Suprapubic skin (tissue), 4 donors: Measurements from ENCODE around the gene UBE2L5. TPM values are rescaled to one million over a fixed set of nuclear protein-coding genes. Genes with fewer than 3 reads are reported as not detected.

ENCODE experiments used
- DNase-seq, 2 donors: peaks; one replicate each; pipeline ENCODE4 v3.0.0-alpha.2; 2019; ENCODE audit warnings: low spot score in 2 of 2
- H3K27ac ChIP-seq: fragments of 200-600 bp; sonication (generic); one replicate; pipeline ENCODE4 v1.5.1; 2019
- H3K27me3 ChIP-seq: fragments of 200-600 bp; sonication (generic); one replicate; pipeline ENCODE4 v1.5.1; 2019
- H3K36me3 ChIP-seq: fragments of 200-600 bp; sonication (generic); one replicate; pipeline ENCODE4 v1.5.1; 2019
- H3K4me1 ChIP-seq: fragments of 200-600 bp; sonication (generic); one replicate; pipeline ENCODE4 v1.5.1; 2019
- H3K4me3 ChIP-seq: fragments of 200-600 bp; sonication (generic); one replicate; pipeline ENCODE4 v1.5.1; 2019; ENCODE audit warnings: mild to moderate bottlenecking
- H3K9me3 ChIP-seq: fragments of 200-600 bp; sonication (generic); one replicate; pipeline ENCODE4 v1.5.1; 2019
- CTCF ChIP-seq, 2 donors: fragments of 200-600 bp in 1 of 2; fragments of 450-650 bp in 1 of 2; sonication (generic) in 1 of 2; IDR thresholded peaks; one replicate each; pipeline ENCODE4 v1.5.1; 2016 to 2019; ENCODE audit warnings: antibody characterized with exemption in 2 of 2, mild to moderate bottlenecking in 1 of 2, moderate library complexity in 1 of 2
- EP300 ChIP-seq: sonication (generic); formaldehyde crosslinking; IDR thresholded peaks from one replicate; pipeline ENCODE4 v1.6.1; 2017; ENCODE audit warnings: antibody characterized with exemption
- POLR2A ChIP-seq, 2 donors: fragments of 450-650 bp; IDR thresholded peaks; one replicate each; pipeline ENCODE4 v1.6.1; 2017; ENCODE audit warnings: antibody characterized with exemption in 2 of 2, mild to moderate bottlenecking in 2 of 2, moderate library complexity in 2 of 2
- POLR2AphosphoS5 ChIP-seq, 3 donors: sonication (generic); formaldehyde crosslinking; IDR thresholded peaks; one replicate each; pipeline ENCODE4 v1.6.1; 2017; ENCODE audit warnings: antibody characterized with exemption in 3 of 3
- WGBS: methylation state at CpG from one replicate; pipeline ENCODE4 v1.1.5; 2018; 5-methylcytosine and 5-hydroxymethylcytosine counted together
- total RNA-seq, 4 donors: library from RNA; depleted of rRNA; stranded (reverse); fragments of >200 nt; gene quantifications; one replicate each; pipeline ENCODE4 v1.1.0, GENCODE V29; 2016

Gene UBE2L5
- total RNA-seq, 4 donors from 2014 or later = 0.34 to 0.80 TPM; not detected in 2

GRCh38 chr13:30429235-30429634 is 6.9 kb downstream of the UBE2L5 start:
- Histone ChIP-seq H3K27ac (no peak overlapping the region), H3K9me3 (no peaks in the 10 kb centered on the region), H3K36me3 (no peaks in the 10 kb centered on the region), H3K27me3 (no peaks in the 10 kb centered on the region), H3K4me1 (peaks cover 24% of the 10 kb centered on the region), H3K4me3 (no peak overlapping the region)
- WGBS = 71% methylated on average over 3 of the region's 3 CpGs
- DNase-seq = no peak
- TF ChIP-seq POLR2AphosphoS5 (IDR thresholded peaks at IDR 0.05) (no peak), CTCF (IDR thresholded peaks at IDR 0.05) (no peak), POLR2A (IDR thresholded peaks at IDR 0.05) (no peak), EP300 (no peak)

- Histone ChIP-seq H3K27me3 (no peaks in the 10 kb centered on the region), H3K9me3 (no peaks in the 10 kb centered on the region), H3K4me3 (no peak overlapping the region), H3K4me1 (peaks cover 24% of the 10 kb centered on the region), H3K27ac (peak overlapping the region; percentile 36), H3K36me3 (no peaks in the 10 kb centered on the region)
- DNase-seq = no peak
- no peak for TF ChIP-seq POLR2A (IDR thresholded peaks at IDR 0.05)
- no peak for TF ChIP-seq CTCF (IDR thresholded peaks at IDR 0.05)
- no peak for TF ChIP-seq POLR2AphosphoS5 (IDR thresholded peaks at IDR 0.05)
- TF ChIP-seq EP300 = no peak
- WGBS = 31% methylated on average over 6 of the region's 6 CpGs
Measured at GRCh38 chr13:30429721-30430694, 7.7 kb downstream of the UBE2L5 start.

- no peaks in the 10 kb centered on the region for H3K36me3 ChIP-seq
- WGBS = 49% methylated on average over 2 of the region's 2 CpGs
- no peak overlapping the region for H3K4me3 ChIP-seq
- H3K27ac ChIP-seq = peak overlapping the region; percentile 36
- H3K4me1 ChIP-seq = peaks cover 24% of the 10 kb centered on the region
- H3K27me3 ChIP-seq = no peaks in the 10 kb centered on the region
- no peaks in the 10 kb centered on the region for H3K9me3 ChIP-seq
- TF ChIP-seq CTCF (IDR thresholded peaks at IDR 0.05) (no peak), POLR2A (IDR thresholded peaks at IDR 0.05) (no peak), EP300 (no peak), POLR2AphosphoS5 (IDR thresholded peaks at IDR 0.05) (no peak)
- no peak for DNase-seq
Measured at GRCh38 chr13:30431269-30431940, 9.1 kb downstream of the UBE2L5 start.

GRCh38 chr13:30435911-30436451 is 13.7 kb downstream of the UBE2L5 start:
- 51% methylated on average over 3 of the region's 3 CpGs for WGBS
- H3K27ac ChIP-seq = no peak overlapping the region

More at GRCh38 chr13:30435911-30436451, 13.7 kb downstream of the UBE2L5 start:
- H3K27me3 ChIP-seq = no peaks in the 10 kb centered on the region
- no peaks in the 10 kb centered on the region for H3K36me3 ChIP-seq
- TF ChIP-seq EP300 (no peak), POLR2A (IDR thresholded peaks at IDR 0.05) (no peak), POLR2AphosphoS5 (IDR thresholded peaks at IDR 0.05) (no peak), CTCF (IDR thresholded peaks at IDR 0.05) (no peak)
- no peak overlapping the region for H3K4me3 ChIP-seq
- DNase-seq = no peak
- peaks cover 9% of the 10 kb centered on the region for H3K4me1 ChIP-seq
- no peaks in the 10 kb centered on the region for H3K9me3 ChIP-seq
